Kidney epithelial cell (primary cell): Measurements from ENCODE around the gene HTR1B. TPM values are rescaled to one million over a fixed set of nuclear protein-coding genes. Genes with fewer than 3 reads are reported as not detected.

ENCODE experiments used
- DNase-seq: peaks from one replicate; pipeline ENCODE4 v3.0.0-alpha.2; 2010; ENCODE audit warnings: low read depth
- H3K27me3 ChIP-seq: 2 replicates; pipeline ENCODE4 v1.6.0; 2011; ENCODE audit warnings: low read length; ENCODE audit not compliant: control insufficient read depth, insufficient read depth
- H3K36me3 ChIP-seq: 2 replicates; pipeline ENCODE4 v1.5.1; 2011; ENCODE audit warnings: low read length; ENCODE audit not compliant: control insufficient read depth, insufficient read depth
- H3K4me3 ChIP-seq: 2 replicates; pipeline ENCODE4 v1.5.1; 2011; ENCODE audit warnings: low read depth, mild to moderate bottlenecking, control low read depth, low read length
- total RNA-seq: library from RNA; depleted of rRNA; stranded (reverse); fragments of >200 nt; gene quantifications from 2 replicates; pipeline ENCODE4 v1.2.3, GENCODE V29; 2015
- TF ChIP-seq, protein P1 (sequence below): IDR thresholded peaks from 2 replicates; pipeline ENCODE4 v1.5.1; 2011; ENCODE audit warnings: mild to moderate bottlenecking, moderate library complexity, low read length, control low read depth, inconsistent platforms; ENCODE audit not compliant: insufficient read depth, poor library complexity, severe bottlenecking

HTR1B gene
- total RNA-seq, 1 donor from 2014 or later = 1.5 TPM

DNA sequence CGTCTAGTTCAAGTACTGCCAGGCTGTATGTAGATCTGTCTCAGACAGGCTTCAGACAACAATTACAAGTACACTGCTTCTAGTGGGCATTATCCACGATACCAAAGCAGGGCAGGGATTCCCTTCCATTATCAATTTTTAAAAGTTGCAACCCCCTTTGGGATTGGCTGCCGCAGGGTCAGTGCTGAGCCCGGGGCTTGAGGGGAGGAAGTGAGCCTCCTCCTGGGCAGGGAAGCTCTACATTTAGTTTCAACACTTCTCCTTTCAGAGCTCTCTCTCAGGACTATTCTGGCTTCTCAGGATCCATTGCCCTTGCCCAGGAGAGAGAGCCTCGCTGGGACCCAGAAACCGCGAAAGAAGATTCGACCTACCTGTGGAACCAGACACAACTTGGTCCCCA, 1.5 kb downstream of the HTR1B start:
- no peak for DNase-seq
- TF ChIP-seq, protein P1, sequence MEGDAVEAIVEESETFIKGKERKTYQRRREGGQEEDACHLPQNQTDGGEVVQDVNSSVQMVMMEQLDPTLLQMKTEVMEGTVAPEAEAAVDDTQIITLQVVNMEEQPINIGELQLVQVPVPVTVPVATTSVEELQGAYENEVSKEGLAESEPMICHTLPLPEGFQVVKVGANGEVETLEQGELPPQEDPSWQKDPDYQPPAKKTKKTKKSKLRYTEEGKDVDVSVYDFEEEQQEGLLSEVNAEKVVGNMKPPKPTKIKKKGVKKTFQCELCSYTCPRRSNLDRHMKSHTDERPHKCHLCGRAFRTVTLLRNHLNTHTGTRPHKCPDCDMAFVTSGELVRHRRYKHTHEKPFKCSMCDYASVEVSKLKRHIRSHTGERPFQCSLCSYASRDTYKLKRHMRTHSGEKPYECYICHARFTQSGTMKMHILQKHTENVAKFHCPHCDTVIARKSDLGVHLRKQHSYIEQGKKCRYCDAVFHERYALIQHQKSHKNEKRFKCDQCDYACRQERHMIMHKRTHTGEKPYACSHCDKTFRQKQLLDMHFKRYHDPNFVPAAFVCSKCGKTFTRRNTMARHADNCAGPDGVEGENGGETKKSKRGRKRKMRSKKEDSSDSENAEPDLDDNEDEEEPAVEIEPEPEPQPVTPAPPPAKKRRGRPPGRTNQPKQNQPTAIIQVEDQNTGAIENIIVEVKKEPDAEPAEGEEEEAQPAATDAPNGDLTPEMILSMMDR = no peak
- Histone ChIP-seq H3K27me3 (peaks cover 35% of the 10 kb centered on the region), H3K4me3 (no peak overlapping the region), H3K36me3 (no peaks in the 10 kb centered on the region)

DNA sequence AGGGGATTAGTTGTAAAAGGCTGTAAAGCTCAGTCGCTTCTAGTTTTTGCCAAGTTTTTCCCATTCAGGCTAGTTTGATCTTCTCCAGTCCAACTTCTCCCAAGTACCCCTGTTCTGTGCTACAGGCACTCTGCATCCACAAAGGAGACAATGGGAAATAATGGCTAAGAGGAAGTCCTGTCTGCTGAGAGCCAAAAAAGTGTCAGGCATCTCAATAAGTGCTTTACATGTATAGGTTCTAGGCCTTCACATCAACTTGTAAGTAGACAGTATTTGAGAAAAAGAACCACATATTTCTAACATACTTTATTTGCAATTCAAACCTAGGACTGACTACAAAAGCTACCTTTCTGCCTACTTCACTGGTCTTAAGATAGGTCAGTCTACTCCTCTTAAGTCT, 4.9 kb downstream of the HTR1B start:
- Histone ChIP-seq H3K36me3 (no peaks in the 10 kb centered on the region), H3K4me3 (no peak overlapping the region), H3K27me3 (peaks cover 18% of the 10 kb centered on the region)
- TF ChIP-seq, protein P1 = no peak
- DNase-seq = no peak

DNA sequence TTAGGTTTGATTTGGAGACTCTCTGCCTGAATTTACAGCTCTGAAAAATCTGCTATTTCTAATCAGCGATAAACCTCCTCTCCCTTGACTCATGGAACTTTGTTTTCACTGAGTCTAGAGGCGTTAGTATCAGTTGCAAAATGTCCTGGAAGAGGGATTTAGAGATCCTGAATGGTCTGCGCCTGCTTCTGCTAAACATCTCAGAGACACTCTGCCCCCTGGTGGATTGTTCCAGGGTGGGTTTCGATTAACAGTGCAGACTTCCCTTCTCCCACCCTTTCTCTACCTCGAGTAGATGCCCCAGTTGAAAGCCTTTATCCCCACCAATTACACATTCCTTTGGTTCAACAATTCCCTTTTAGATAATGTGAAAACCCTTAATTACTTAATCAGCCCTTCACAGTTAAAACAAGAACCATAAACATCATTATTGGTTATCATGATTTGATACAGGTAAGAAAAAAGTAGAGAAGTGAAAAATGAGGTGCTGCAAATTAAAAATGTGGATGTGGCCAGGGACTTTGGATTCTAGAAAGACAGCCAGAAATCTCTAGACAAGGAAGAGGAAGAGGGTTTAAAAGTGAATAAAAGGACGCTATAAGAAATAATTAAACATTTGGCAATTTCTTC, 5.5 kb downstream of the HTR1B start:
- peak; percentile 34 for DNase-seq
- TF ChIP-seq, protein P1 = peak; percentile 82

DNA sequence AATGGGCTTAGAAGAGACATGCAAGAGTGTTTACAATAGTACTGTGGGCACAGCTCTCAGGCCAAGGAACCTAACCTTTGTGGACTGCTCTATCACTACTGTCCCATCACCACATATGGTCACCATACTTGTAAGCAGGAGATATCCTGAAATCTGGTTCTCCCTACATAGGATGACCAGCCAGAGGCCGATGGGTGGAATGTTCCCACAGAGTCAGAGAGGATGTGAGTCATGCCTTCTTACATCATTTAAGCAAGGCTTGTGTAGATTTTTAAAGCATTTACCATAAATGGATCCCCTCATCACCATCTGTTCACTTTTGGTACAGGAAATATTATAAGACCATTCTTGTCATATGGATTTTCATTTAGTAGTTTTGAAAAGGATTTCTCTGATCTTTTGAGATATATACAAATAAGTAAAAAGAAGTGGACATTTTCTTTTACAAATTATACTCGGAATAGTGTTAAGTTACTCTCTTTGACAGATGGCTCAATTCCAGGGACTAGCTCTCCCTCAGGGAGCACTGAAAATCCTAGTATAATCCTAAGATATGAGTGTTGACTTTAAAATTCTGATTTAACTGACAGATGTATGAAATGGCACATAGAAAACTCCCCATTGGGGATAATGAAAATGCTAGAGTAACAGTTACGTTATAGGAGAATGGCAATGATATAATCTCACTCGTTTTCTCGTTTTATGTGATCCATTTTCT, 6.6 kb downstream of the HTR1B start:
- no peaks in the 10 kb centered on the region for H3K36me3 ChIP-seq
- peaks cover under 1% of the 10 kb centered on the region for H3K27me3 ChIP-seq
- TF ChIP-seq, protein P1 = no peak
- H3K4me3 ChIP-seq = no peak overlapping the region
- DNase-seq = peak; percentile 77

More for the DNA sequence above, 5.5 kb downstream of the HTR1B start:
- peaks cover 12% of the 10 kb centered on the region for H3K27me3 ChIP-seq
- H3K4me3 ChIP-seq = no peak overlapping the region
- no peaks in the 10 kb centered on the region for H3K36me3 ChIP-seq

DNA sequence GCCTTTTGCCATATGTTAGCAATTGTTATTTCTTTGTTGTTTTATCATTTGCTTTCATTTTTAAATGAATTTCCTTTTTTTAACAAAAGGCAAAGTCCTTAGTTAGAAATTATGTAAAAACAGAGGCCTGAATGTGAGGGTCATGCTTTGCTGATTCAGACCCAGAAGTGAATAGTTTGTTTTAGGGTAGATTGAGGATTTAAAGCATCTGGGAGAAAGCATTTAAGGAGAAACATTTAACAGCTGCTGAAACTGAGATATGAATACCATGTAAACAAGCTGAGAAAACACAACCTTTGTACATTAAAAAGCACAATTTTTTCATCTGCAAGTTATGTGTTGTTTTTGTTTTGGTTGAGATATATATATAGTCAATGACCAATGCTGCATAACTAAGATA, 8.0 kb downstream of the HTR1B start:
- H3K36me3 ChIP-seq = no peaks in the 10 kb centered on the region
- H3K27me3 ChIP-seq = no peaks in the 10 kb centered on the region
- no peak overlapping the region for H3K4me3 ChIP-seq
- no peak for DNase-seq
- TF ChIP-seq, protein P1 = no peak
